Thoracic aorta (tissue), 2 donors: ENCODE measurements around the gene GP1BB. TPM values are rescaled to one million over a fixed set of nuclear protein-coding genes. Genes with fewer than 3 reads are reported as not detected.

Source experiments
- ATAC-seq: fragments of 150-250 bp; one replicate; pipeline ENCODE4 v1.8.0; 2017; ENCODE audit warnings: low read depth; ENCODE audit not compliant: insufficient number of reproducible peaks, low FRiP score
- DNase-seq: peaks from one replicate; pipeline ENCODE4 v3.0.0-alpha.2; 2020; ENCODE audit warnings: low spot score
- H3K27ac ChIP-seq, 2 donors: fragments of 200-600 bp; sonication (generic); 1 replicate in 1 of 2; 2 replicates in 1 of 2; pipeline ENCODE4 v1.5.1; 2016; ENCODE audit warnings: mild to moderate bottlenecking in 2 of 2, moderate library complexity in 2 of 2
- H3K27me3 ChIP-seq: fragments of 200-600 bp; sonication (generic); replicated peaks from 2 replicates; pipeline ENCODE4 v1.6.0; 2016; ENCODE audit warnings: mild to moderate bottlenecking; ENCODE audit not compliant: insufficient read depth
- H3K36me3 ChIP-seq: fragments of 200-600 bp; sonication (generic); one replicate; pipeline ENCODE4 v1.5.1; 2016
- H3K4me1 ChIP-seq, 2 donors: fragments of 200-600 bp; sonication (generic); 1 replicate in 1 of 2; 2 replicates in 1 of 2; pipeline versions ENCODE4 v1.5.1 to v1.6.0; 2016; ENCODE audit warnings: low read depth in 2 of 2, mild to moderate bottlenecking in 1 of 2; ENCODE audit not compliant: control insufficient read depth in 1 of 2
- H3K4me3 ChIP-seq: fragments of 200-600 bp; sonication (generic); 2 replicates; pipeline ENCODE4 v1.5.1; 2016; ENCODE audit warnings: mild to moderate bottlenecking
- H3K9me3 ChIP-seq: fragments of 200-600 bp; sonication (generic); 2 replicates; pipeline ENCODE4 v1.5.1; 2016
- CTCF ChIP-seq: fragments of 200-600 bp; sonication (generic); IDR thresholded peaks from one replicate; pipeline ENCODE4 v1.5.1; 2019; ENCODE audit warnings: antibody characterized with exemption
- total RNA-seq, 2 donors: library from RNA; depleted of rRNA; stranded (reverse); fragments of >200 nt; gene quantifications; one replicate each; pipeline versions ENCODE4 v1.1.0 to v1.2.3, GENCODE V29; 2016

GP1BB gene
- total RNA-seq, 2 donors from 2014 or later = 13.1 to 30.3 TPM

- ATAC-seq (no peak), DNase-seq (no peak)
- H3K36me3 ChIP-seq = no peaks in the 10 kb centered on the region
- TF ChIP-seq CTCF = no peak
- H3K9me3 ChIP-seq = no peaks in the 10 kb centered on the region
- H3K27ac ChIP-seq = no peak overlapping the region
- peaks cover 6 to 27% of the 10 kb centered on the region in 2 donors for H3K4me1 ChIP-seq
- H3K4me3 ChIP-seq = no peak overlapping the region
- peaks cover 4% of the 10 kb centered on the region for H3K27me3 ChIP-seq
Measured at GRCh38 chr22:19753996-19754700, 30.8 kb downstream of the GP1BB start.

- DNase-seq = no peak
- H3K27ac ChIP-seq = no peak overlapping the region
- peaks cover 8% of the 10 kb centered on the region for H3K27me3 ChIP-seq
- ATAC-seq = no peak
- H3K36me3 ChIP-seq = no peaks in the 10 kb centered on the region
- H3K9me3 ChIP-seq = no peaks in the 10 kb centered on the region
- no peak overlapping the region for H3K4me3 ChIP-seq
- H3K4me1 ChIP-seq = peaks cover 6 to 27% of the 10 kb centered on the region in 2 donors
- TF ChIP-seq CTCF = no peak
Measured at GRCh38 chr22:19754701-19755144, 31.4 kb downstream of the GP1BB start.

- H3K4me3 ChIP-seq = peak overlapping the region; percentile 36
- no peak for ATAC-seq
Measured at GRCh38 chr22:19755145-19755710, 31.9 kb downstream of the GP1BB start.

GRCh38 chr22:19755722-19756287, 32.5 kb downstream of the GP1BB start:
- DNase-seq (no peak), ATAC-seq (no peak)
- TF ChIP-seq CTCF = no peak
- Histone ChIP-seq H3K9me3 (no peaks in the 10 kb centered on the region), H3K27ac (no peak overlapping the region), H3K4me3 (no peak overlapping the region), H3K4me1 (peaks cover 9 to 27% of the 10 kb centered on the region in 2 donors), H3K27me3 (peaks cover 11% of the 10 kb centered on the region), H3K36me3 (no peaks in the 10 kb centered on the region)

More at GRCh38 chr22:19755145-19755710, 31.9 kb downstream of the GP1BB start:
- Histone ChIP-seq H3K4me1 (peaks cover 9 to 27% of the 10 kb centered on the region in 2 donors), H3K27ac (no peak overlapping the region), H3K36me3 (no peaks in the 10 kb centered on the region), H3K9me3 (no peaks in the 10 kb centered on the region), H3K27me3 (peaks cover 11% of the 10 kb centered on the region)
- no peak for TF ChIP-seq CTCF
- no peak for DNase-seq
